Right renal cortex interstitium (tissue), 3 donors: ENCODE measurements around the gene IP6K3. TPM values are rescaled to one million over a fixed set of nuclear protein-coding genes. Genes with fewer than 3 reads are reported as not detected.

Experiments
- DNase-seq, 3 donors: peaks; one replicate each; pipeline ENCODE4 v3.0.0-alpha.2; 2013; ENCODE audit warnings: low read depth in 3 of 3, low spot score in 2 of 3
- polyA plus RNA-seq, 3 donors: library from polyadenylated mRNA; unstranded; fragments of 120-200 nt; gene quantifications; one replicate each; pipeline ENCODE4 v1.2.1, GENCODE V29; 2013; ENCODE audit not compliant: insufficient read length in 3 of 3

IP6K3 gene
- polyA plus RNA-seq, 3 donors = 0.69 to 1.1 (median 0.83) TPM

DNA sequence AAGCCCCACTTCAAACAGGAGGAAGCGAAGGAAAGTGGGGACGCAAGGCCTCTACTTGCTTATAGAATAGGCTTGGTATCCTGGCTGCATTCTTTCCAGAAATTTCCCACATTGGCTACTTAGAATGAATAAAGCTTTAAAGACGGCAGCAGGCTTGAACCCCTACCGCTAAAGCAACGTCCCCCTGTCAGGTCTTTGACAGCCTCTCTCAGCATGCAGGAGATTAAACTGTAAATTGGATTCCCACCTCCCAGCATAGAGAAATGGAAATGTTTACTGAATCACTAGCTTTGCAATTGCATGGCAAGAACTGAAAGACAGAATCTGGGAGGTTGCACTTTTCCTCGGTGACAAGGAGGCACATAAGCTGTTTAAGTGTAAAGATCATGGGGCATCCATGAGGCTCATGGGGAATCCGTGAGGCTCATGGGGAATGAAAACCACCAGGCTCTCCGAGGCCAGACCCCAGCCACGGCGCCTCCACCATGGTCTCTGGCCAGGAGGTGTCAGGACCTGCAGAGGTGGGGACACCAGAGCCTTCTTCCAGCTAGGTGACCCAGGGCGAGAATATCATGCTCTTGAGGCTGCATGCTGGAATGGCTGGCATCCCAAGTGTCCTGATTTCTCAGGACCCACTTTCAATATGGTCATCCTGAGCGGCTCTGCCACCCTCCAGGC lies 31.9 kb upstream of the IP6K3 start:
- DNase-seq = no peak

DNA sequence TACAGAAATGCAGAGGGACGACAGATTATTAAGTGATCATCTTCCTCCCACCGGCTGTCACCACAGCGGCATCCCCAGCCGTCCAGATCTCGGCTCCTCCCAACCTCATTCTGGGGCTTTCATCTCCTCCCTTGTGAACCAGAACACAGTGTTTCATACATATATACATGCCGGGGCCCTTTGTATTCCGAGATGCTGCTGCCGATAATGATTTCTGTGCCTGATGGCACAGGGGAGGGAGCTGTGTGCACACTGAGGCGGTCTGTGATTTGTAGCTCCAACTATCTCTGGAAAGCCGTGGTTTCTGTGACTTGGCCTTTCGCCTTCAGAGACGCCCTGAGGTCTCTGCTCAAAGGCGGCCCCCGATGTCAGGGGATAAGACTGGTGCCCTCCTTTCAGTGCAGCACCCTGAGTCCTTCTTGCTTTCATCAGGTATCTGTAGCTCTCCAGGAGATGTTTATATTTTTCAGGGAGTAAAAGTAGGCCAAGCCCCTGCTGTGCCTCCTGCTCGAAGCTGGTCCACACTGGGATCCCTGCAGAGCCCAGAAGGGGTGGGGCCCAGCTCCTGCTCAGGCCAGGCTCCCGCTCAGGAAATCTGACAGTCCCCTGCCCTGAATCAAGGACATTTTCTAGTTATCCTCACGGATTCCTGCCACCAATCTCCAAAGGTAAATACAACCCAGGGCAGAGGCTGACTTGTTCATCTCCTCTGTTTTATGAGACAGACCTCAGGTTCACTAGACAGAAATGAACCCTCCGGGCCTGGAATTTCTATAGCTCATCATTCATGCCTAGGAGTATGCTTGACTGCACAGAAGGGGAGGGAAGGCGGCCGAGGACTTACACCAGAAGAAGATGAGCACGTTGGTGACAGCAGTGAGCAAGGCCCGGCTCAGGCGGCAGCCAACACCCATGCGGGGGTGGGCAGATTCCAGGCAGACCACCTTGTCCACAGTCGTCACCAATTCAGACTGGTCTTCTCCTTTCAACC lies 31.0 kb upstream of the IP6K3 start:
- DNase-seq = no peak

DNA sequence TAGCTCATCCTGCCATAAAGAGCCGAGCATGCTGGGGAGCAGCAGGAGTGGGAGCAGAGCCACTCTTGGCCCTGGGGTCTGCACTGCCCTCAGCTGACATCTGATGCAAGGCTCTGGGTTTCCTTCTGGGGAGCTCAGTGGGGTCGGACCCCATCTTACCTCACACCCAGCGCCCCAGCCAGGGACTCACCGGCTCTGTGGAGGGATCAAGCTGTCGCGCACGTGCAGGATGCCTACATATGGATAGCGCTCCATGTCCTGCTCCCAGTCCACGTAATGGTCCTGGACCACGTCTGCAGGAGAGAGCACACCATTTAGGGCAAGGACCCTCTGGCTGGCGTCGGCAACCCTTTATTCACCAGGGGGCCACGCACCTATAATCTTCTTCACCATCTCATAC lies 30.1 kb upstream of the IP6K3 start:
- no peak for DNase-seq

- DNase-seq = no peak
Measured at GRCh38 chr6:33776186-33776585, 29.5 kb upstream of the IP6K3 start.

DNA sequence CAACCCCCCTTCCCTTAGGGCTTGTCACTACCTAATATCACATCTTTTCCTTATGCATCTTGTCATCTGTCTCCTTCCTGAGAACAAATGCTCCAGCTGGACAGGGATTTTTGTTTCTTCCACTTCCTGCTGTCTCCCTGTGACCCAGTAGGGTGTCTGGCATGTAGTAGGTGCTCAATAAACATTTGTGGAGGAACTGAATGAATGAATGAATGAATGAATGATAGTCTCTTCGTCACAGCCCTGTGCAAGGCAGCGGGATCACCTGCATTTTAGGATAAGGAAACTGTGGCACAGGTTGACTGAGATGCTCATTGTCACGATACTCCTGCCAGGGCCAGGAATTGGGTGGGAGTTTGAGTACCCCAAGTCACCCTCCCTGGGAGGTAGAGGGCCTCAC lies 28.1 kb upstream of the IP6K3 start:
- DNase-seq = no peak

DNA sequence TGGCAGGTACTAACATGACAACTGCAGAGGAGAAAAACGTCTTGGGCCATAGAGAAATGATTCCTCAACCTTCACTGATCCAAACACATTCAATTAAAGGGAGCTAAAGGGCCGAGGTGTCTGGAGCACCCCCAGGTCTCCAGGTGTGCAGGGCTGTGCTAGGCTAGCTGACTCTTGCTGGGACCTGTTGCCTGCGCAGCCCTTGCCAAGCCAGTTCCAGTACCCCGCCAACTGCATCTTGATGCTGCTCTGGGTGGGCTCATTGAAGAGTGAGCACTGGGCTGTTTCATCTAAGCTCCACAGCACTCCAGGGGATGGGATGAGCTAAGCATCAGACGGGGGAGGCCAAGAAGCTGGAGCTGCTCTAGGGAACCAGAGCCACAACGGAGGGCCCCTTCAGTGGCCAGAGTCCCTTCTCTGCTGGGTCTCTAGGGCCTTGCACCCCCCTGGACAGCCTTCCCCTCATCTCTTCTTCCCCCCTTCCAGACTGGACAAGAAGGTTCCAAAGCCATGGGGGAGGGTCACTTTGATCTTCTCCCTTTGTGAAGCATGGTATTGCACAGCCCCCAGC lies 26.3 kb upstream of the IP6K3 start:
- no peak for DNase-seq

DNA sequence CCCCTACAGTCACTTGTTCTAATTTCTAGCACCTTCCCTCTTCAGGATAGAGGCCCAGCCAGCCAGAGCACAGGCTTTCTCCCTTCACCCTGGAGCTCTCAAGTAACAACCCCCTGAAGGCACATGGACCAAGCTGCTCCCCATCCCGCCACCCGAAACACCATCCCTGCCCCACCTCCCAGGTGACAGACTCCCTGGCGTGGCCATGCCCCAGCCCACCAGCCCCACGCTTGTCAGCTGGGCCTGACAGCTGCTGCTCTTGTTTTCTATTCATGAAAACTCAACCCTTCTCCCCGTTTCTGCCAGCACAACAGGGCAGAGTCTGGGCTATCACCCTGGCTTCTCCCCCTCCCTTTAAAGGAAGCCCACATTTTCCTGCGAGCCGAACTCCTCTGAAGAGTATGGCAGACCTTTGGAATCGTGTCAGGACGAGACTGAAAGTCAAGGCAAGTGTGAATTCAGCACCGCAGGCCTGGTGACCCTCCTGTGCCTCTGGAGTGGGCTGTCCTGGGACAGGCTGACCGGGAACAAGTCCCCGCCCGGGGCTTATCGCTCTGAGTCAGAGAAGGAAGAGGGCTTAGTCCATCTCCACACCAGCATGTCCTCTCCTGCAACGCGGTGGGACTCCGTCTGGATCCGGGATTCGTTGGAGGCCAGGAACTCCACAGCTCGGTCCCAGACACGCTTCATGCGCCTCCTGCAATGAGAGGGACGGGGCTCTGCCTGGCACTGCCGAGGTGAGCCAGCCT lies 25.6 kb upstream of the IP6K3 start:
- DNase-seq = no peak

GRCh38 chr6:33771146-33772081 lies 24.7 kb upstream of the IP6K3 start:
- DNase-seq = peak in 2 of 3 donors; percentile 60 to 72

DNA sequence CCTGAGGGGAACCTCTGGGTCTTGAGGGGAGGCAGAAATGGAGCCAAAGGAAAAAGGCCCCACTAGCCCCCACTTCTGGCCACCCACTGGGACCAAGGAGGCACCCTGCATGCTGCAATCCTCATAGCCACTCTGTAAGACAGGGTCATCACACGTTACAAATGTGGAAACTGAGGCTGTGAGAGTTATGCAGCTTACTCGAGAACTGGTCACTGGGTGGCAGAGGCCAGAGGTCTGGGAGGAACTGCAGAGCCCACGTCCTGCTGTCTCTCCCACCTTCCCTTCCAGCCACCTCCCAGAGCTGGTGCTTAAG lies 24.1 kb upstream of the IP6K3 start:
- DNase-seq = no peak

DNA sequence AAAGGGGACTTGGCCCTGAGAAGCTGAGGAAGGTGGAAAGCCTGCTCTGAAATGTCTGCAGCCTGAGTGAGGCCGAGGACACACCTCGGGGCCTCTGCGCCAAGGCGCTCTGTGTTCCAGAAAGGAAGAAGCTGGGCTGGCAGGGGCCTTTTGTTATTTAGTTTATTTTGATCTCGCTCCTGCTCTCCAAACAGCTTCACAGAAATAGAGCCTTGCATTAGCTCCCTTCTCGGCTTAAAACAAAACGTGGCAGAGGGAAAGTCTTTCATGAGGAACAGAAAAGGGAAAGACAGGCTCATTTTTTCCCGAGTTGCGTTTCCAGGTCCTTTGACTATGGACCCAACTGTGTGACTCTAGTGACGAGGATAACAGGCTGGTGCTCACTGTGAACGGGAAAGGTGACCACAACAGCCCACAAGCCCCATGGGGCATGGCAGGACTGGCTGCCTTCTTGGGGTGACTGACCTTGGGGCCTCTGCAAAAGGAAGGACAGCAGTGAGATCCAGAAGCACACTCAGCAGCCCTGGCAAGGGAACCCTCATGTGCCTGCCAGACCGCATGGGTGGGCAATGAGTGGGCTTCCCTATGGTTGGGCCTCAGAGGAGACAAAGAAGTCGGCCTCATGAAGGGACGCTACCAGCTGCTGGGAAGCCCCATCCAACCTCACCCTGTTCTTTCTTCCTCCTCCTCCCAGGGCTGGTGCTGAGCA lies 23.6 kb upstream of the IP6K3 start:
- DNase-seq = no peak

DNA sequence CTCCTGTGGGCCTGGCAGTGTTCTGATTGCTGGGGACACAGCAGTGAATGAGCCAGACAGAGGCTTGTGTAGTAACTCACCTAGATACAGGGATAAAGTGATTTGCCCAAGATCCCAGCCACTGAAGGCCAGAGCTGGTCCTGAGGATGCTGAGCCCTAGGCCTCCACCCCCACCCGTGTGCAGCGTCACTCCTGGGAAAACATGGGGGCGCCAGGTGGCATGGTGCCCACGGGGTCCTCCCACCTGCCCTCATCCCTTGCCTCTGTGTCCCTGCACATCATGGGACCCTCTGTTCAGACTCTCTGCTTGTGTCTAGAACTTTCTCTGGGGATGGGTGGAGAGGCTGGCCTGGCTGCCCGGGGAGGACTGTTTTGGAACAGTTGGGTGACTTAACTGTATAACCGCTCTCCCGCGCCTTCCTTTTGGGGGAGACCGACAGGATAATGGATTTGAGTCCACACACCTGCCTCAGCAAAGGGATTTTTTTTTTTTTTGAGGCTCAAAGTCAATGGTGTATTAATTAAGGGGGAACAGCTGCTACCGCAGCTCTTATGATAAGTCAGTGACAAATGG lies 22.6 kb upstream of the IP6K3 start:
- DNase-seq = no peak

- no peak for DNase-seq
Measured at GRCh38 chr6:33768644-33769120, 22.0 kb upstream of the IP6K3 start.

DNA sequence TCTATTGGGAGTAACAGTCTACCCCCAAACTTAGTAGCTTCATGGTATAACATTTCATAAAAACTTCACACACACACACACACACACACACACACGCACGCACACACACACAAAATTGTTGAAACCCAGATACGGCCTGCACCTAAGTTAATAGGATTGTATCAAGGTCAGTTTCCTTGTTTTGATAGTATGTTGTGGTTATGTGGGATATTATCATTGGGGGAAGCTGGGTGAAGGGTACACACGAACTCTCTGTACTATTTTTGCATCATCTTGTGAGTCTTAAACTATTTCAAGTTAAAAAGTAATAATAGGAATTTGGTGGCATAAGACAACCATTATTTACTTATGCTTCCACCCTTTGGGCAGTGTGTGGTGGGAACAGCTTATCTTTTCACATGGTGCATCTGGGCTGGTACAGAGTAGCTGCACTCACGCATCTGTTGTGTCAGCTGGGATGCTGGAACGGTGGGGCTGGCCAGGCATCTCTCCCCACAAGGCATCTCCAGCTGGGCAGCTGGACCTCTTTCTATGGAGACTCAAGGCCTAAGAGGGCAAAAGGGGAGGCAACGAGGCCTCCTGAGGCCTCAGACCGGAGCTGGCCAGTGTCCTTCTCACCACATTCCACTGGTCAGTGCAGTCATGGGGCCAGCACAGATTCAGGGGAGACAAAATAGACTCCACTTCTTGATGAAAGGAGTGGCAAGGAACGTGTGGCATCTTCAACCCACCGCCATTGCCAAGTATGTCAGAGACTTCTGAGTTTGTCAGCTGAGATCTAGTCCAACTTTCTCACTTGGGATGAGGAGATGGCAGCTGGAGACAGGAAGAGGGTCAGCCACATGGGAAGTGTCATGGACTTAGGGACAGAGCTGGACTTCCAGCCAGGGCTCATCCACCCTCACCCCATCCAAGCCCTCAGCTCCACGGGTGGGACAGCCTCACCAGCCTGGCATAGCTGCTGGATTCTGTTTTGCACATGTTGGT lies 20.5 kb upstream of the IP6K3 start:
- no peak for DNase-seq

DNA sequence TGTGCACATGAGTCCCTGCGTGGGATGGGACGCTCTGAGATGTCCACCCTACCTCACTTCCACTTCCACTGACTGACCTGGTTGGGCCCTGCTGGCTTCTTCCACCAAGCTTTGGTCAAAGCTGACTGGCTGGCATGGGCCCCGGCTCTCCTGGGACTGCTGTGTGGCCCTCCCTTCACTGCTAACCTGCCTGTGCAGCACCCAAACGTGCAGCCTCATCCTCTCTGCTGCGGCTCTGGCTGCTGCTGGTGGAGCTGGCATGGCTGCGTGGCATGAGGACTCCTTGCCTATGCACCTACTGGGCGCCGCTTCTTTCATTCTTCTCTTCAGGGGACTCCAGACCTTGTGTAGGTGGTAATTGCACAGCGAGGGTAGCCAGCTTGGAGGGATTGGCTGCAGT lies 18.7 kb upstream of the IP6K3 start:
- DNase-seq = no peak

- no peak for DNase-seq
Measured at GRCh38 chr6:33764036-33764435, 17.3 kb upstream of the IP6K3 start.

- no peak for DNase-seq
Measured at GRCh38 chr6:33763483-33763882, 16.8 kb upstream of the IP6K3 start.

DNA sequence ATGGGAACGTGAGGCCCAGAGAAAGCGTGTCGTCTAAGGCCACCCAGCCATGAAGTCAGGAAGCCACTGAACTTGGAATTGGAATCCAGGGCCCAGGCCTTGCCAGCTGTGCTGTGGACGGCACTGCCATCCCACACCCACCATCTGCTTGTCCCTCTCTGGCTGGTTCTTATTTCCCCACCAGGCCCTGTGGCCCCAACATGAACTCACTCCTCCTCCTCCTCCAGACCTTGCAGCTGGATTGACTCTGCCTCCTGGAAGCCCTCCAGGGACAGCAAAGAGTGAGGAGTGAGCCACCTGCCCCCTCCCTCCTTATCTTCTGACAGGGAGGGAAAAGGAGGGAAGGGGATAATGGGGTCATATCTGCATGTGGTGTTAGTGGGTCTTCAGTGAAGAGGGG lies 16.0 kb upstream of the IP6K3 start:
- DNase-seq = no peak
